RWPE2 (cell line): ENCODE data around the gene MS4A6A.
A peak's percentile ranks its signal among the peaks of the same experiment; 100 is the strongest.

Experiments used
- ATAC-seq: fragments of 200-7000 bp; cut with Tn5 transposase; 3 replicates; pipeline ENCODE4 v1.9.1; 2021; ENCODE audit warnings: low read depth
- DNase-seq: peaks from one replicate; pipeline ENCODE4 v3.0.0-alpha.2; 2020; ENCODE audit warnings: low spot score
- H3K27ac ChIP-seq: fragments of 450-650 bp; 2 replicates; pipeline ENCODE4 v1.5.1; 2017; ENCODE audit warnings: mild to moderate bottlenecking; ENCODE audit not compliant: poor library complexity, severe bottlenecking
- H3K27me3 ChIP-seq: fragments of 250-450 bp; sonication (Bioruptor Pico); 2 replicates; pipeline ENCODE4 v1.5.1; 2021; ENCODE audit warnings: mild to moderate bottlenecking, moderate library complexity; ENCODE audit not compliant: insufficient read depth, poor library complexity, severe bottlenecking
- H3K36me3 ChIP-seq: fragments of 250-450 bp; sonication (Bioruptor Pico); 2 replicates; pipeline ENCODE4 v1.5.1; 2020; ENCODE audit warnings: low read depth, mild to moderate bottlenecking, moderate library complexity
- H3K4me1 ChIP-seq: fragments of 250-450 bp; sonication (Bioruptor Pico); 2 replicates; pipeline ENCODE4 v1.5.1; 2021; ENCODE audit warnings: mild to moderate bottlenecking, moderate library complexity; ENCODE audit not compliant: insufficient read depth, poor library complexity, severe bottlenecking
- H3K4me3 ChIP-seq: fragments of 250-450 bp; sonication (Bioruptor Pico); 2 replicates; pipeline ENCODE4 v1.5.1; 2021; ENCODE audit warnings: mild to moderate bottlenecking, moderate library complexity; ENCODE audit not compliant: severe bottlenecking
- H3K9me3 ChIP-seq: fragments of 250-450 bp; sonication (Bioruptor Pico); 2 replicates; pipeline ENCODE4 v1.5.1; 2021; ENCODE audit warnings: mild to moderate bottlenecking, moderate library complexity; ENCODE audit not compliant: severe bottlenecking
- TF ChIP-seq, protein P1 (sequence below): fragments of 450-650 bp; IDR thresholded peaks from one replicate; pipeline ENCODE4 v1.5.1; 2017; ENCODE audit warnings: mild to moderate bottlenecking, moderate library complexity; ENCODE audit not compliant: poor library complexity, severe bottlenecking

Gene MS4A6A

DNA sequence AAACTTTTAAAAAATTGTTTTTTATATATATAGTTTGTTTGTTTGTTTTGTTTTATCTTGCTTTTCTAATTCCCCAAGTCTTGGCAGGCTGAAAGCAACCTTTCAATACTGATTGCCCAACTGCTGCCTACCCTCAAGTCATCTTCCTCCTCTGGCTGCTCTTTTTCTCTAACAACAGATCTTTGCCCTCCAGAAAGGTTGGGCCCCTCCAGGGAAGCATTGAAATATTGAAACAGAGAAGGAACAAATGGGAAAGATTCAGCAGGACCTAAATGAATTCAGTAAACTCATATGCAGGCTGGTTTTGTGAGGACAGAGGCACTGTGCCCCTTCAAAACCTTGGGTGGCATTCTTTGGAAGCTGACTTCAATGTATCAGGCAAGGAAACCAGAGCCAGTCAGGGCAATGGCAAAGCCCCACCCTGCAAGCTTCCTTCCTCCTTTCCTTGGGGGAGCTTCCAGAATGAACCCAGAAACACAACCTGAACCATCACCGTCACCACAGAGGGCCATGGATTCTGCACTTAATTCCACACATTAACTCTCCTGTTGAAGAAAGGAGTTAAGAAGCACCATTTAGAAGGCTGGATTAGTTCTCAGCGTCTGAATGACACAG lies 815 bp upstream of the MS4A6A start:
- no peak for ATAC-seq
- Histone ChIP-seq H3K4me3 (no peak overlapping the region), H3K4me1 (no peaks in the 10 kb centered on the region), H3K9me3 (no peaks in the 10 kb centered on the region), H3K27ac (no peak overlapping the region), H3K36me3 (no peaks in the 10 kb centered on the region), H3K27me3 (no peaks in the 10 kb centered on the region)
- DNase-seq = no peak
- TF ChIP-seq, protein P1, sequence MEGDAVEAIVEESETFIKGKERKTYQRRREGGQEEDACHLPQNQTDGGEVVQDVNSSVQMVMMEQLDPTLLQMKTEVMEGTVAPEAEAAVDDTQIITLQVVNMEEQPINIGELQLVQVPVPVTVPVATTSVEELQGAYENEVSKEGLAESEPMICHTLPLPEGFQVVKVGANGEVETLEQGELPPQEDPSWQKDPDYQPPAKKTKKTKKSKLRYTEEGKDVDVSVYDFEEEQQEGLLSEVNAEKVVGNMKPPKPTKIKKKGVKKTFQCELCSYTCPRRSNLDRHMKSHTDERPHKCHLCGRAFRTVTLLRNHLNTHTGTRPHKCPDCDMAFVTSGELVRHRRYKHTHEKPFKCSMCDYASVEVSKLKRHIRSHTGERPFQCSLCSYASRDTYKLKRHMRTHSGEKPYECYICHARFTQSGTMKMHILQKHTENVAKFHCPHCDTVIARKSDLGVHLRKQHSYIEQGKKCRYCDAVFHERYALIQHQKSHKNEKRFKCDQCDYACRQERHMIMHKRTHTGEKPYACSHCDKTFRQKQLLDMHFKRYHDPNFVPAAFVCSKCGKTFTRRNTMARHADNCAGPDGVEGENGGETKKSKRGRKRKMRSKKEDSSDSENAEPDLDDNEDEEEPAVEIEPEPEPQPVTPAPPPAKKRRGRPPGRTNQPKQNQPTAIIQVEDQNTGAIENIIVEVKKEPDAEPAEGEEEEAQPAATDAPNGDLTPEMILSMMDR = no peak

DNA sequence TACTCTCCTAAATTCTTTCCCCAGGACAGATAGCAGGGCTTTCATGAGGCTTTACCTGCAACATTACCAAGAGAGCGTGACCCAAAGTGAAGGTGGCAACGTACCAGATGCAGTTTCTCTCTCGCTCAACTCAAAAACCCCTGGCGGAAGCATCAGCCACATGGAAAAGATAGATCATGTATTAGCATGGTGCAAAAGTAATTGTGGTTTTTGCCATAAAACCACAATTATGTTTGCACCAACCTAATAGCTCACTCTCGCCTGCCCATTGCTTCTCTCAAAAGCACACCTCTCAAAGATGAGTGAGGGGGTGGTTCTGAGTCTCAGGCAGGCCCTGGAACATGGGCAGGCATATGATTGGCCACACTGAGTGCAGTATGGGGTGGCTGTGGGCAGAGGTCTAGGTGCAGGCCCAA lies 7.0 kb downstream of the MS4A6A start:
- TF ChIP-seq, protein P1 = no peak
- H3K4me1 ChIP-seq = no peaks in the 10 kb centered on the region
- no peak overlapping the region for H3K4me3 ChIP-seq
- no peak for DNase-seq
- H3K27me3 ChIP-seq = no peaks in the 10 kb centered on the region
- H3K9me3 ChIP-seq = no peaks in the 10 kb centered on the region
- no peaks in the 10 kb centered on the region for H3K36me3 ChIP-seq
- H3K27ac ChIP-seq = no peak overlapping the region
- ATAC-seq = no peak

DNA sequence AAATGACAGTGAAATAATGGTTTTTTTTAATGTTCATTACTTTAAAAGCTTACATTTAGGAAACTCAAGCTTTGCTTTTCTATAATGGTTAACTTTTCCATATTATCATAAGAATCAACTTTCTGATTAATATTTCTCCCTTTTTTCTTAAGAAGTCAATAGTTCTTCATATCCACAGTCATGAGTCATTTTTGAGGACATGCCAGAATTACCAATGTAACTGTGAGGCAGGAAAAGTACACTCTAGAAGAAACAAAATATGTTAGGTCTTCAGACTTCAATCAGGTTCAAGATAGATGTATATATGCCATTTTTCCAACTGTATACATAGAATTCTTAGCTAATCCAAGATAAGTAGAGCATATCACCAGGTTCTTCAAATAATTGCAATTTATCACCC lies 10.9 kb downstream of the MS4A6A start:
- no peak for ATAC-seq
- H3K4me3 ChIP-seq = no peak overlapping the region
- H3K27me3 ChIP-seq = no peaks in the 10 kb centered on the region
- H3K9me3 ChIP-seq = no peaks in the 10 kb centered on the region
- no peak overlapping the region for H3K27ac ChIP-seq
- H3K4me1 ChIP-seq = peaks cover 3% of the 10 kb centered on the region
- no peaks in the 10 kb centered on the region for H3K36me3 ChIP-seq
- no peak for DNase-seq
- TF ChIP-seq, protein P1 = no peak

DNA sequence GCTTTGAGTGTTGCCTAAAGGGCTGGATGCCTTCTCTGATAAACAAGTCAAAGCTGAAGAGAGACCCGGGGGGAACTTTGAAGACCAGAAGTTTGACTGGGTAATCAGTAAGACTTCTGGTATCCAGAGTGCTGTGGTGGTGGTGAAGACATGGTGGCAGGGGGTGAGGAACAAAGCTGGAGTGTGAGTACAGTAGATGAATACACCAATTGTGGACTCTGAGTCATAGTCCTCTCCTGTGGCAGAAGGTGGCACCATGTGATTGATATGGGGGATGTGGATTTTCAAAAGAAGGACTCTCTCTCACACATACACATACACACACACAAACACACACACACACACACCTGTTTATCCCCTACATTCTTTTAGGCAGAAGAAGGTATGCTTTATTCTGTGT lies 12.3 kb downstream of the MS4A6A start:
- no peak for ATAC-seq
- Histone ChIP-seq H3K9me3 (no peaks in the 10 kb centered on the region), H3K36me3 (no peaks in the 10 kb centered on the region), H3K4me1 (peaks cover 3% of the 10 kb centered on the region), H3K27me3 (no peaks in the 10 kb centered on the region), H3K4me3 (no peak overlapping the region), H3K27ac (no peak overlapping the region)
- TF ChIP-seq, protein P1 = no peak
- no peak for DNase-seq

DNA sequence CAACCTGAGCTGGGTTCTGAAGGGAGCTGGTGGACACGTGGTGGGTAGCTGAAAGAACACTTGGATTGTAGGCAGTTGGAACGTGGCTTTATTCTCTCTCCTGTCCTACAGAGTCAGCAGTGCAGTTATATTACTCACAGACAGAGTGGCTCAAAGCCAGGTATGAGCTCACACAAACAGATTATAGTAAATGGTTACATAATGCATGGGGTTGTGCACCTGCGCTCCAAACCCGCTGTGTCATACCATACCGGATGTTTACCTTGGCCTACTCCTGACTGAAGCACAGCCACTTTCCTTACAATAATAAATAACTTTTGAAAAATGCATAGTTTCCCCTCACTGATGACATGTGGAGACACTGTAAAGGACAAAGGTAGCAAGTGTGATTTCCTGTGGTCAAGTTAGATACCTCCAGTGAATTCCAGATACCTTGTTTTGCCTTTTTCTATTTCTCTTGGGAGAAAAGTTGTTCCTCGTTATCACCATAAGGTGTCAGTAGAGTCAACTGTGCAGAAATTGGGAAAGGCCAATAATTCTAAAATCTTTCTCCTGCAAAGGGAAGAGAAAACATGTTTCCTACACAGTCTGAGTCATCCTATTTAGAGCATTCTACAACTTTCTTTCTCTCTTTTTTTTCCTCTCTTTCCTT lies 13.5 kb downstream of the MS4A6A start:
- peak; percentile 75 for DNase-seq
- TF ChIP-seq, protein P1 = peak; percentile 79
- Histone ChIP-seq H3K9me3 (no peaks in the 10 kb centered on the region), H3K27me3 (no peaks in the 10 kb centered on the region), H3K4me3 (no peak overlapping the region), H3K36me3 (no peaks in the 10 kb centered on the region), H3K4me1 (peaks cover 3% of the 10 kb centered on the region), H3K27ac (peak overlapping the region; percentile 30)
- ATAC-seq = peak; percentile 84
